GM19238 (cell line): Measurements from ENCODE around the gene SMARCC1.

Experiments
- DNase-seq: peaks from one replicate; pipeline ENCODE4 v3.0.0; 2011; ENCODE audit warnings: low spot score; ENCODE audit not compliant: insufficient read length

The SMARCC1 gene

GRCh38 chr3:47588587-47588986, 193.1 kb downstream of the SMARCC1 start:
- DNase-seq, result no peak

DNA sequence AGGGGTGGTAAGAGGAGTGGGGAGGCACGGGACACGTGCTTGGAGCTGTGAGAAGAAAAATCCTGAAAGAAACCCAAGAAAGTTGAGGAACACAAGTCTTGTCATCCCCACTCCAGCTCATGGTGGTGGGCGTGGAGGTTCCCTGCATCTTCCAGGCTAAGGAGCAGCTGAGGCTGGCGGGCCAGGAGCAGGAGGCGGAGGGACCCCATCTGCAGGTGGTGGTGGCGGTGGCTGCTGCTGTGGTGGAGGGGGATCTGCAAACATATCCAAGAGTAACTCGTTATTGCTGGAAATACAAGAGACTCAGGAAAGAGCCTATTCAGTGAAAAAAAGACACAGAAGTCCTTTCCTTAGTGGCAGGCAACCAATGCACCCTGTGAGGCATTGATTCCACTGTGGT, 193.6 kb downstream of the SMARCC1 start:
- no peak for DNase-seq

DNA sequence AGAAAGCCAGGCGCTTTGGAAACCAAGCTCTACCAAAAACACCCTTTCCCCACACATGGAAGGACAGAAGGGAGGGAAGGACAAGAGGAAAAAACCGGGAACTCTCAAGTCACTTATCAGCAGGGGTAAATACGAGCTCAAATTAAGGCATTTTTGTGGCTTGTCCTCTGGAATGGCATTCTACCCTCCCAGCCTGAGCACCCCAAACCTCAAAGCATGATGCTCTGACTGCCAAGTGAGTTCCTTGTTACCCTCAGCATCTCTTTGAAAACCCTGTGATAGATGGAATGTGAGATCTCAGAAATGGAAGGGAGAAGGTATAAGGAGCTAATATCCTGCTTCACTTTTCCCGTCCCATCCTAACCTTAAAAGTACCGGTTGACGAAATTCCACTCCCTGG, 194.9 kb downstream of the SMARCC1 start:
- no peak for DNase-seq

DNA sequence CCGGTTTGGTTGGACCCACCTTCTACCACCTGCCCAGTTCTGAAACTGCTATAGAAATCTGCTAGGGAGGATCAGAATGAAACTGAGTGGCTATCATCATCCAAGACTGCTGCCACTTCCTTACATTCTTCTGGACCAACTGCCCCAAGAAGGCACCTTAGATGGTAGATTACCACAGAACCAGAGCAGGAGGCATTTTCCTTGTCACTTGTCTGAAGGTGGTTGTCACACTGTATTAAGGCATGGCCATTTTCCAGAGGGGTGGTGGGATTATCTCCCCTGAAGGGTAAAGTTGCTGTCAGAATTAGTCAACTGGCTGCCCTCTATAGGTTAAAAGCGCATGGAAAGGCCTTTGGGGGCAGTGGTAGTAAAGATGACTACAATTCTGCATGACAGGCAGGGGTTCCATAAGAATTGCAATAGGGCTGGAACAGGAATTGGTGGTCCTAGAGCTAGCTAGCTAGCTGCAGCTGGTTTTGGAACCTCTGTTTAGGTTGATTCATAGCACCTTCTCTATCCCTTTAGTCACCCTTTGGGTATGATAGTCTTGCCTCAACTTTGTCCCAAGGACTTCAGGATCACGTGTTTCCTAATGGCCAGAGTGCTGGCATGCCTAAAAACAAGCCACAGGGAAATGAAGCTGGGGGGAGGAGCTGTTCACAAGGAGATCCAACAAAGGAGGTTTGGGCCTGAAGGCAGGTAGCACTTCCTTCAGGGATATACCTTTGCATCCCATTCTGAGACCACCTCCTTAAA, 198.2 kb downstream of the SMARCC1 start:
- DNase-seq, result no peak

- DNase-seq, result no peak
These were observed 199.9 kb downstream of the SMARCC1 start for GRCh38 chr3:47581835-47582234.

DNA sequence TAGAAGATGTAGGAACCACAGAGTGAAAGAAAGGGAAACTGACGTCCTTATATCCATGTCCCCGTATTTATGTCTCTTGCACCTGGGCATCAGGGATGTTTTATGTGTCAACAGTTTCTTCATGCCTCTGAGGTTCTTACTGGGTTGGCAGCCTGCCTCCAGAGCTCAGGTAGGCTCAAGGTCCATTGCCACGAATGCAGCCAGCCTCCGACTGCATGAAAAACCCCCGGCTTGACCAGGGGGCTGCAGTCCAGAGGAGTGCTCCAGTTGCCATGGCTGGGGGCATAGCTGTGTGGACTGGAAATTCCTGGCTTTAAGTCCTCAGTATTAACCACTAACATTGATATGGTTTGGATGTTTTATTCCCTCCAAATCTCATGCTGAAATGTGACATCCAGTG, 200.3 kb downstream of the SMARCC1 start:
- DNase-seq, result no peak

DNA sequence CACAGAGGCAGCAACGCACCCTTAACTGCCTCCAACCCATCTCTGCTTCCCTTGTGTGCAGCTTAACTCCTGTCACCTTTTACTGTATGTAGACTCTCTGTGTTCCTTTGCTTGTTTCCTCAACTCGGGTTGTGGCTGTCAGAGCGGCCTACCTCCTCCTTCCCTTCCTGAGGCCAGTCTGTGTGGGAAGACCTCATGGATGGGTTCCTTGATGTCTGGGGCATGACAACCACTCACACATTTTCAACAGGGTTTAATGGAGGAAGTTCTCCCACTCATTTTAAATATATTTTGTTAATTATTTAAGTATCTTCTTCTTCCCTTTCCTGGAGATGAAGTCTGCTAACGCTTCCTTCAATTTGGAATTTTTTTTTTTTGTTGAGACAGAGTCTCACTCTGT, 201.2 kb downstream of the SMARCC1 start:
- no peak for DNase-seq

- DNase-seq, result no peak
These were observed 201.8 kb downstream of the SMARCC1 start for GRCh38 chr3:47579875-47580274.

GRCh38 chr3:47578691-47579632, 202.7 kb downstream of the SMARCC1 start, which contains the start of gene CSPG5:
TSS of gene CSPG5 (minus strand) at chr3:47578865. CDS start at chr3:47578693, 172 bp downstream.
- DNase-seq, result peak; percentile 39

GRCh38 chr3:47578119-47578632, 203.5 kb downstream of the SMARCC1 start:
- peak; percentile 74 for DNase-seq

GRCh38 chr3:47577583-47578118, 204.0 kb downstream of the SMARCC1 start:
- peak; percentile 22 for DNase-seq

GRCh38 chr3:47573190-47574172, 208.2 kb downstream of the SMARCC1 start:
- DNase-seq, result no peak

GRCh38 chr3:47571391-47572175, 210.1 kb downstream of the SMARCC1 start:
- no peak for DNase-seq

GRCh38 chr3:47568901-47569300, 212.8 kb downstream of the SMARCC1 start:
- DNase-seq, result no peak

DNA sequence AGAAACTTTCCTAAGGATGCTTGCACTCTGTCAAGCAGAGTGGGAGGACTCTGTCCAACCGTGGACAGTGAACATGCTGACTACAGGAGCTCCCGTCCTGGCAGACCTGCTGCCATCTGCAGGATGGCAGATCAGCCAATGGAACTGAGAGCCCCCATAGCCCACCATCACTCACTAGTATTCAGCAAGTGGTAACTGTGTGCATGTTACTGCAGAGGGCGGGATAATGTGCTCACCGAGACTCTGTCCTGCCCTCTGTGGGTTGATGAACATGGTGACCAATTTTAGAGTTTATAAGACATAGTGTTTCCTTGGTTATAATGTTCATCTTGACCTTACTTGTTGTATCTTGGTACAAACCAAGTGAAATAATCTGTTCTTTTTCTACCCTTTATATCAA, 214.5 kb downstream of the SMARCC1 start:
- no peak for DNase-seq

- DNase-seq, result no peak
These were observed 215.0 kb downstream of the SMARCC1 start for GRCh38 chr3:47566667-47567066.

- DNase-seq, result no peak
These were observed 215.8 kb downstream of the SMARCC1 start for GRCh38 chr3:47565734-47566550.

- no peak for DNase-seq
These were observed 225.3 kb downstream of the SMARCC1 start for GRCh38 chr3:47556351-47556750.

GRCh38 chr3:47554335-47554734, 227.4 kb downstream of the SMARCC1 start:
- DNase-seq, result no peak
